Sigmoid colon (tissue), 7 donors: ENCODE measurements around the gene LINGO4. TPM values are rescaled to one million over a fixed set of nuclear protein-coding genes. Genes with fewer than 3 reads are reported as not detected.

Source experiments
- DNase-seq: peaks from one replicate; pipeline ENCODE4 v3.0.0-alpha.2; 2019
- H3K27ac ChIP-seq, 4 donors: fragments of 200-600 bp; sonication (generic); one replicate each; pipeline ENCODE4 v1.5.1; 2016 to 2019; ENCODE audit warnings: mild to moderate bottlenecking in 1 of 4
- H3K27me3 ChIP-seq, 3 donors: fragments of 200-600 bp; sonication (generic); one replicate each; pipeline ENCODE4 v1.5.1; 2019; ENCODE audit warnings: mild to moderate bottlenecking in 1 of 3
- H3K36me3 ChIP-seq, 4 donors: fragments of 200-600 bp; sonication (generic); one replicate each; pipeline ENCODE4 v1.5.1; 2016 to 2019
- H3K4me1 ChIP-seq, 4 donors: fragments of 200-600 bp; sonication (generic); one replicate each; pipeline ENCODE4 v1.5.1; 2017 to 2019
- H3K4me3 ChIP-seq, 4 donors: fragments of 200-600 bp; sonication (generic); one replicate each; pipeline ENCODE4 v1.5.1; 2017 to 2019; ENCODE audit warnings: mild to moderate bottlenecking in 2 of 4, moderate library complexity in 1 of 4
- H3K9me3 ChIP-seq, 4 donors: fragments of 200-600 bp in 3 of 4; sonication (generic) in 3 of 4; one replicate each; pipeline versions ENCODE4 v1.5.1 to v1.6.1; 2013 to 2019
- CTCF ChIP-seq, 4 experiments: fragments of 450-650 bp in 3 of 4; fragments of 200-600 bp in 1 of 4; IDR thresholded peaks; one replicate each; pipeline ENCODE4 v1.5.1; 2016 to 2019; ENCODE audit warnings: antibody characterized with exemption in 4 of 4, mild to moderate bottlenecking in 3 of 4, moderate library complexity in 2 of 4
- EP300 ChIP-seq, 4 donors: sonication (generic); formaldehyde crosslinking; IDR thresholded peaks; one replicate each; pipeline ENCODE4 v1.6.1; 2017; ENCODE audit warnings: antibody characterized with exemption in 4 of 4
- POLR2A ChIP-seq, 2 donors: fragments of 450-650 bp; IDR thresholded peaks; one replicate each; pipeline ENCODE4 v1.6.1; 2016; ENCODE audit warnings: antibody characterized with exemption in 2 of 2, mild to moderate bottlenecking in 2 of 2, moderate library complexity in 2 of 2
- POLR2AphosphoS5 ChIP-seq, 4 donors: sonication (generic); formaldehyde crosslinking; IDR thresholded peaks; one replicate each; pipeline ENCODE4 v1.6.1; 2017; ENCODE audit warnings: antibody characterized with exemption in 4 of 4
- WGBS, 2 donors: extraction: QIAGEN DNeasy Blood & Tissue Kit; methylation state at CpG; one replicate each; pipeline ENCODE4 v1.1.7; 2013; 5-methylcytosine and 5-hydroxymethylcytosine counted together
- intact Hi-C: fragments of 100-400 bp; cut with DNase I; formaldehyde crosslinking; loops from one replicate; pipeline ENCODE4 v1.15.1; 2023
- polyA plus RNA-seq, 3 donors: library from polyadenylated mRNA; stranded (reverse); fragments of 200-250 nt; gene quantifications; one replicate each; pipeline ENCODE4 v1.2.3, GENCODE V29; 2013
- total RNA-seq, 4 donors: library from RNA; depleted of rRNA; stranded (reverse); fragments of >200 nt; gene quantifications; one replicate each; pipeline ENCODE4 v1.1.0, GENCODE V29; 2016
- donor health status: healthy with polysubstance abuse.
- donor health status: Bipolar disorder and iron deficiency.
- donor health status: healthy.

The LINGO4 gene
- total and polyA plus RNA-seq, 7 donors, result 0.13 to 0.16 TPM; not detected in 5

GRCh38 chr1:151807131-151807530 is 1.9 kb upstream of the LINGO4 start:
- H3K9me3 ChIP-seq, result no peaks in the 10 kb centered on the region

GRCh38 chr1:151806170-151806569 is 951 bp upstream of the LINGO4 start:
- no peaks in the 10 kb centered on the region for H3K4me1 ChIP-seq
- 85 to 89% methylated on average over 7 of the region's 7 CpGs for WGBS, 2 donors
- peaks cover 0 to 34% (median 0%) of the 10 kb centered on the region in 3 donors for H3K27me3 ChIP-seq
- H3K4me3 ChIP-seq, result no peak overlapping the region
- no peaks in the 10 kb centered on the region for H3K36me3 ChIP-seq
- no peaks in the 10 kb centered on the region for H3K9me3 ChIP-seq
- TF ChIP-seq POLR2AphosphoS5 (IDR thresholded peaks at IDR 0.05) (no peak), CTCF (IDR thresholded peaks at IDR 0.05) (no peak), POLR2A (IDR thresholded peaks at IDR 0.05) (no peak), EP300 (IDR thresholded peaks at IDR 0.05) (no peak)
- no peak overlapping the region for H3K27ac ChIP-seq
- no peak for DNase-seq
- intact Hi-C loops, result no loop called here

More at GRCh38 chr1:151807131-151807530, 1.9 kb upstream of the LINGO4 start:
- intact Hi-C loops, result no loop called here
- H3K4me3 ChIP-seq, result no peak overlapping the region
- no peaks in the 10 kb centered on the region for H3K36me3 ChIP-seq
- no peak overlapping the region for H3K27ac ChIP-seq
- DNase-seq, result no peak
- H3K27me3 ChIP-seq, result peaks cover 0 to 28% (median 0%) of the 10 kb centered on the region in 3 donors
- no peaks in the 10 kb centered on the region for H3K4me1 ChIP-seq
- 63 to 80% methylated on average over 5 of the region's 5 CpGs for WGBS, 2 donors
- TF ChIP-seq EP300 (IDR thresholded peaks at IDR 0.05) (no peak), POLR2AphosphoS5 (IDR thresholded peaks at IDR 0.05) (no peak), POLR2A (IDR thresholded peaks at IDR 0.05) (no peak), CTCF (IDR thresholded peaks at IDR 0.05) (no peak)

- H3K4me3 ChIP-seq, result no peak overlapping the region
- DNase-seq, result no peak
- H3K36me3 ChIP-seq, result no peaks in the 10 kb centered on the region
- WGBS, 2 donors, result 95 to 97% methylated on average over 3 of the region's 3 CpGs
- intact Hi-C loops, result no loop called here
- no peaks in the 10 kb centered on the region for H3K4me1 ChIP-seq
- H3K9me3 ChIP-seq, result no peaks in the 10 kb centered on the region
- no peak for TF ChIP-seq POLR2AphosphoS5 (IDR thresholded peaks at IDR 0.05)
- no peak for TF ChIP-seq EP300 (IDR thresholded peaks at IDR 0.05)
- TF ChIP-seq POLR2A (IDR thresholded peaks at IDR 0.05), result no peak
- TF ChIP-seq CTCF (IDR thresholded peaks at IDR 0.05), result no peak
- H3K27ac ChIP-seq, result no peak overlapping the region
- H3K27me3 ChIP-seq, result peaks cover 0 to 45% (median 0%) of the 10 kb centered on the region in 3 donors
Measured at GRCh38 chr1:151803915-151804314, 1.3 kb downstream of the LINGO4 start.

- Histone ChIP-seq H3K4me1 (no peaks in the 10 kb centered on the region), H3K27ac (no peak overlapping the region), H3K9me3 (no peaks in the 10 kb centered on the region), H3K4me3 (no peak overlapping the region), H3K27me3 (peaks cover 0 to 45% (median 0%) of the 10 kb centered on the region in 3 donors), H3K36me3 (no peaks in the 10 kb centered on the region)
- intact Hi-C loops, result no loop called here
- TF ChIP-seq POLR2AphosphoS5 (IDR thresholded peaks at IDR 0.05) (no peak), POLR2A (IDR thresholded peaks at IDR 0.05) (no peak), CTCF (IDR thresholded peaks at IDR 0.05) (no peak), EP300 (IDR thresholded peaks at IDR 0.05) (no peak)
- peak; percentile 25 for DNase-seq
Measured at GRCh38 chr1:151803164-151803563, 2.1 kb downstream of the LINGO4 start.

GRCh38 chr1:151802372-151802771 is 2.8 kb downstream of the LINGO4 start:
- intact Hi-C loops, result no loop called here
- Histone ChIP-seq H3K27ac (no peak overlapping the region), H3K4me3 (no peak overlapping the region), H3K9me3 (no peaks in the 10 kb centered on the region), H3K27me3 (peaks cover 0 to 45% (median 0%) of the 10 kb centered on the region in 3 donors), H3K36me3 (no peaks in the 10 kb centered on the region), H3K4me1 (no peaks in the 10 kb centered on the region)
- WGBS, 2 donors, result 92 to 95% methylated on average over 5 of the region's 5 CpGs
- DNase-seq, result peak; percentile 56
- TF ChIP-seq POLR2AphosphoS5 (IDR thresholded peaks at IDR 0.05) (no peak), EP300 (IDR thresholded peaks at IDR 0.05) (no peak)
